Brain microvascular endothelial cell (primary cell): Measurements from ENCODE around the gene CTRB1.
"Not testable (repeated sequence)": the region's sequence is repeated elsewhere in the genome, so short reads cannot be mapped to it uniquely, and the experiment has no call there.

Source experiments
- DNase-seq: peaks from one replicate; pipeline ENCODE4 v3.0.0-alpha.2; 2020
- H3K27ac ChIP-seq: fragments of 250-450 bp; sonication (Bioruptor Pico); 2 replicates; pipeline ENCODE4 v1.5.1; 2020; ENCODE audit warnings: mild to moderate bottlenecking, moderate library complexity
- H3K27me3 ChIP-seq: fragments of 250-450 bp; sonication (Bioruptor Pico); replicated peaks from 2 replicates; pipeline ENCODE4 v1.5.1; 2020; ENCODE audit warnings: mild to moderate bottlenecking
- H3K36me3 ChIP-seq: fragments of 250-450 bp; sonication (Bioruptor Pico); replicated peaks from 2 replicates; pipeline ENCODE4 v1.5.1; 2020; ENCODE audit warnings: mild to moderate bottlenecking
- H3K4me3 ChIP-seq: 2 replicates; pipeline ENCODE4 v1.5.1; 2011; ENCODE audit warnings: low read depth, mild to moderate bottlenecking, control low read depth, low read length, moderate library complexity
- in situ Hi-C: cut with HindIII; loops from 2 replicates; pipeline ENCODE4 v1.10.0; 2017; ENCODE audit warnings: low sequenced_read_pairs, low pct_ligation_motif_present
- TF ChIP-seq, protein P1 (sequence below): IDR thresholded peaks from 2 replicates; pipeline ENCODE4 v1.5.1; 2011; ENCODE audit warnings: low read depth, mild to moderate bottlenecking, moderate library complexity, low read length, control low read depth, inconsistent platforms; ENCODE audit errors: missing control alignments

The CTRB1 gene

DNA sequence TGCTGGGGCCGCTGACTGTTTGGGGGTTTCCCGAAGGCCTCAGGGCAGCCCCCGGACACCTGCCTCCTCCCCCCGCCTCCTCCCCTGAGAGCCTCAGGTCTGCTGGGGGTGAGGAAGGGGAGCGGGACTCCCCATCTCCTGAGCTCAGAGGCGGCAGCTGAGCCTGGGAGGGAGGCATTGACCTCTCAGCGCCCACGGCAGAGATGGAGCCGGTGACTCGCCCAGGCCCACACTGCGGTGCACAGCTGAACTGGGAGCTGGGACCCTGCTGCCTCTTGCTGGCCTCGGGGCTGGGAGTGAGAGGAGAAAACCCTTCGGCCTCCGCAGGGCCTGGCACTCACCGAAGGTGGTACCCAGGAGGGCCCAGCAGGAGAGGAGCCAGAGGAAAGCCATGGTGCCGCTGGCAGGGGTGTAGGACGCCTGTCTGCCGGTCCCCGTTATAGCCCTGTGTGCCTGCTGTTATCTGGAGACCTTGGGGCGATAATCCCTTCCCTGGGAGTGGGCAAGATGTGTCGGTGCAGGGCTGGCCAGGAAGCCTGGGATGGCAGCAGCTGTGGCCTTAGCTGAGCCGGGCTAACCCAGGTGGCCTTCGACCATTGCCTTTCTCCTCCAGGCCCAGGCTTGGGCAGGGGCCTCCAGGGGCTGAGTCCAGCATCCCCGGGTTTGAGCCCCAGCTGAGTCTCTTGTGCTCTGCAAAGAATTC lies 11.9 kb upstream of the CTRB1 start, which contains the start of gene CTRB2:
Gene CTRB2 (minus strand): TSS at position 413 of the 703 bp plus-strand sequence. CDS start 20 bp downstream, at position 393.
- Histone ChIP-seq H3K27ac (no peak within 1 kb of the TSS), H3K36me3 (no peaks in the 10 kb centered on the region), H3K27me3 (no peaks in the 10 kb centered on the region), H3K4me3 (no peak within 1 kb of the TSS)
- TF ChIP-seq, protein P1, sequence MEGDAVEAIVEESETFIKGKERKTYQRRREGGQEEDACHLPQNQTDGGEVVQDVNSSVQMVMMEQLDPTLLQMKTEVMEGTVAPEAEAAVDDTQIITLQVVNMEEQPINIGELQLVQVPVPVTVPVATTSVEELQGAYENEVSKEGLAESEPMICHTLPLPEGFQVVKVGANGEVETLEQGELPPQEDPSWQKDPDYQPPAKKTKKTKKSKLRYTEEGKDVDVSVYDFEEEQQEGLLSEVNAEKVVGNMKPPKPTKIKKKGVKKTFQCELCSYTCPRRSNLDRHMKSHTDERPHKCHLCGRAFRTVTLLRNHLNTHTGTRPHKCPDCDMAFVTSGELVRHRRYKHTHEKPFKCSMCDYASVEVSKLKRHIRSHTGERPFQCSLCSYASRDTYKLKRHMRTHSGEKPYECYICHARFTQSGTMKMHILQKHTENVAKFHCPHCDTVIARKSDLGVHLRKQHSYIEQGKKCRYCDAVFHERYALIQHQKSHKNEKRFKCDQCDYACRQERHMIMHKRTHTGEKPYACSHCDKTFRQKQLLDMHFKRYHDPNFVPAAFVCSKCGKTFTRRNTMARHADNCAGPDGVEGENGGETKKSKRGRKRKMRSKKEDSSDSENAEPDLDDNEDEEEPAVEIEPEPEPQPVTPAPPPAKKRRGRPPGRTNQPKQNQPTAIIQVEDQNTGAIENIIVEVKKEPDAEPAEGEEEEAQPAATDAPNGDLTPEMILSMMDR: no peak
- no peak for DNase-seq
- in situ Hi-C loops: no loop called here

DNA sequence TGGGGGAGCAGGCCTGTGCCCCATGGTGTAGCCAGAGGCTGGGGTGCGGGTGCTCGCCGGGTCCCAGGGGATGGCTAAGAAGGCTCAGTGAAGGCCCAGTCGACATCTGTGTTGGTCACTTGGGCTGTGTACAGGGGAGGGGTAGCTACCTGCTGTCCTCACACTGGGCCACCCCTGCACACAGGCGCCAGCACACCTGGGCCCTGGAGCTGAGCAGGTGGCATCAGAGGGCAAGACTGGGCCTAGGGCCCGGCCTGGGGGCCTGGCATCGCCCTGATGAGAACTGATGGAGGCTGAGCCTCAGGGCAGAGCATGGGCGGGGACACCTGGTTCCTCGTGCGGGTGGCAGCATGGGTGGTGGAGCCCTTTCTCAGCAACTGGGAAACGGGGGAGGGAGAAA lies 11.0 kb upstream of the CTRB1 start:
- in situ Hi-C loops: no loop called here
- TF ChIP-seq, protein P1: no peak
- no peak for DNase-seq
- Histone ChIP-seq H3K36me3 (no peaks in the 10 kb centered on the region), H3K27me3 (no peaks in the 10 kb centered on the region), H3K27ac (no peak overlapping the region), H3K4me3 (no peak overlapping the region)

DNA sequence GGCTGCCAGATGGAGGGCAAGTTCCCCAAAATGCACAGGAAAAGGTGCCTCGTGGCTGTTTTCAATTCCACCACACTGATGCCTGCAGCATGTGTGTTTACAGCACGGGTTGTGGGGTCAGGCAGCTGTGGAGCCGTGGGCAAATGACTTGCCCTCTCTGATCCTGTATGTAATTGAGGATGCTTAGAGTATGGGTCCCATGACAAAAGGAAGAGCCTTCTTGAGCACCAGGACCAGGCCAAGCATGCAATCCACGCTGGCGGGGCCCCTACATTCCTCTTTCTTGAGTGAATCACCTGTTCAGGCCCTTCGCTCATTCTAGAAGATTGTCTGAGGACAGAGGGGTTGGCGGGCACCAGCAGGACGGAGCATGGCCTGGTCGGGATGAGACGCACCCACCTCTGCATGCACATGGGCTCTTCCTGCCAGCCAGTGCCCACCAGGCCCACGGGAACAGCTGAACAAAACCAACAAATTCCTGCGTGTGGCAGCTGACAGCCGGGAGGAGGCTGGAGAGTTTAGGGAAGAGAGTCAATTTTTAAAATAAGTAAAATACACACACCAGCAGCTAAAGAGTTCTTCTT lies 10.5 kb upstream of the CTRB1 start:
- H3K4me3 ChIP-seq: no peak overlapping the region
- in situ Hi-C loops: no loop called here
- TF ChIP-seq, protein P1: no peak
- no peaks in the 10 kb centered on the region for H3K36me3 ChIP-seq
- no peaks in the 10 kb centered on the region for H3K27me3 ChIP-seq
- no peak for DNase-seq
- H3K27ac ChIP-seq: no peak overlapping the region

DNA sequence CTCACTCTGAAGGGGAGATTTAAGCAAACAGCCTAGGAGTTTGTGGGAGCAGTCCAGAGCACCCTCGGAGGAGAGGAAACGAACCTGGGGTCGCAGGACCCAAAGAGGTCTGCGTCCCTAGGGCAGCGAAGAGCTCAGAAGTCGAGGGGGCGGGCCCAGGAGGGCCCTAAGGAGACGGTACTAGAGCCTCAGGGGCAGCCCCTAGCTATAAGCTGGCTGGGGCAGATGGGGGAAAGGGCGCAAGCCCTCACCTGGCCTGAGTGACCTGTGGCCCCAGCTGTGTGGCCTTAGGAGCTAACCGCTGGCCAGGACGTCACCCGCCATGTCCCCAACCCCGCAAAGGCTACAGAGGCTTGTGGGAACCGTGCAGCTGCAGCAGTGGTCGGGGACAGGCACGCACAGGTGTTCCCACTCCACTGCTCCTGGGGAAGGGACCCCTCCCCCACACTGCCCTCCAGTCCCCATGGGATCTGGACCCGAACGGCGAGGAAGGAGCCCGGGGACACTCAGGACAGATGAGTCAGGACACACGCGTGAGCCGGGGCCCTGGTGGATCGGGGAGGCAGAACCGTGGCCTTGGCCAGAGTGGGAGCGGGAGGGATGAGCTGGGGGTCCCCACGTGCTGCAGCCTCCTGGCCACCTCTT lies 9.8 kb upstream of the CTRB1 start:
- Histone ChIP-seq H3K27me3 (no peaks in the 10 kb centered on the region), H3K4me3 (no peak overlapping the region), H3K27ac (no peak overlapping the region), H3K36me3 (no peaks in the 10 kb centered on the region)
- no peak for DNase-seq
- TF ChIP-seq, protein P1: no peak
- in situ Hi-C loops: no loop called here

DNA sequence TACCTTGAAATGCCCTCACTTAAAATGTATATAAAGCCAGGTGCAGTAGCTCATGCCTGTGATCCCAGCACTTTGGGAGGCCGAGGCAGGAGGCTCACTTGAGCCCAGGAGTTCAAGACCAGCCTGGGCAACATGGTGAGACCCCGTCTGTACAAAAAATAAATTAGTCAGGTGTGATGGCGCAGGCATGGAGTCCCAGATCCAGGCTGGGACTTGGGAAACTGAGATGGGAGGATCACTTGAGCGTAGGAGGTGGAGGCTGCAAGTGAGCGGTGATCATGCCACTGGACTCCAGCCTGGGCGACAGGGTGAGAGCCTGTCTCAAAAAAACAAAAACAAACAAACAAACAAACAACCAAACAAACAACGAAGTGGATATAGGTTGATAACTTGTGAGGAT lies 9.3 kb upstream of the CTRB1 start:
- H3K27me3 ChIP-seq, H3K4me3 ChIP-seq, DNase-seq, H3K27ac ChIP-seq, H3K36me3 ChIP-seq, in situ Hi-C loops: not testable (repeated sequence)

DNA sequence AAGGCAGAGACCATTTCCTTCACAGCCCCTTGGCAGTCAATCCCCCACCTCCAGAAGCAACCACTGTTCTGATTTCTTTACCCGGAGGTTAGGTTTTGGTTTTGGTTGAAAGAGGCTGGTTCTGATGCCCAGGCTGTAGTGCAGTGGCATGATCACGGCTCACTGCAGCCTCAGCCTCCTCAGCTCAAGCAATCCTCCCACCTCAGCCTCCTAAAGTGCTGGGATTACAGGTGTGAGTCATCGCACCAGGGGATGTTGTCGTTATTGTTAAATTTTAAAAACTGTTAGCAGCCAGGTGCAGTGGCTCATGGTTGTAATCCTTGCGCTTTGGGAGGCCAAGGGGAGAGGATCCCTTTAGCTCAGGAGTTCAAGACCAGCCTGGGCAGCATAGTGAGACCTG lies 8.8 kb upstream of the CTRB1 start:
- no peaks in the 10 kb centered on the region for H3K36me3 ChIP-seq

DNA sequence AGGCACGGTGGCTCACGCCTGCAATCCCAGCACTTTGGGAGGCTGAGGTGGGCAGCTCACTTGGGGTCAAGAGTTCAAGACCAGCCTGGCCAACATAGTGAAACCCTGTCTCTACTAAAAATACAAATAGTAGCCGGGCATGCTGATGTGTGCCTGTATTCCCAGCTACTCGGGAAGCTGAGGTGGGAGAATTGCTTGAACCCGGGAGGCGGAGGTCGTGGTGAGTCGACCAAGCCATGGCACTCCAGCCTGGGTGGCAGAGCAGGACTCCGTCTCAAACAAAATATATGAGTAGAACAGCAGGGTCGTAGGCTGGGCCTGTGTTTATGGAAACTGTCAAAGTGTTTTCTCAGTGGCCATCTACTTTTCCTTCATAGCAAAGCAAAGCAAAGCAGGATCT lies 7.5 kb upstream of the CTRB1 start:
- H3K27ac ChIP-seq, H3K36me3 ChIP-seq, in situ Hi-C loops, H3K4me3 ChIP-seq, DNase-seq, H3K27me3 ChIP-seq: not testable (repeated sequence)

More for the DNA sequence above, 8.8 kb upstream of the CTRB1 start:
- DNase-seq: no peak
- TF ChIP-seq, protein P1: no peak
- Histone ChIP-seq H3K4me3 (no peak overlapping the region), H3K27ac (no peak overlapping the region), H3K27me3 (no peaks in the 10 kb centered on the region)
- in situ Hi-C loops: no loop called here
